ENCODE data around the gene FAM50B.

The FAM50B gene

DNA sequence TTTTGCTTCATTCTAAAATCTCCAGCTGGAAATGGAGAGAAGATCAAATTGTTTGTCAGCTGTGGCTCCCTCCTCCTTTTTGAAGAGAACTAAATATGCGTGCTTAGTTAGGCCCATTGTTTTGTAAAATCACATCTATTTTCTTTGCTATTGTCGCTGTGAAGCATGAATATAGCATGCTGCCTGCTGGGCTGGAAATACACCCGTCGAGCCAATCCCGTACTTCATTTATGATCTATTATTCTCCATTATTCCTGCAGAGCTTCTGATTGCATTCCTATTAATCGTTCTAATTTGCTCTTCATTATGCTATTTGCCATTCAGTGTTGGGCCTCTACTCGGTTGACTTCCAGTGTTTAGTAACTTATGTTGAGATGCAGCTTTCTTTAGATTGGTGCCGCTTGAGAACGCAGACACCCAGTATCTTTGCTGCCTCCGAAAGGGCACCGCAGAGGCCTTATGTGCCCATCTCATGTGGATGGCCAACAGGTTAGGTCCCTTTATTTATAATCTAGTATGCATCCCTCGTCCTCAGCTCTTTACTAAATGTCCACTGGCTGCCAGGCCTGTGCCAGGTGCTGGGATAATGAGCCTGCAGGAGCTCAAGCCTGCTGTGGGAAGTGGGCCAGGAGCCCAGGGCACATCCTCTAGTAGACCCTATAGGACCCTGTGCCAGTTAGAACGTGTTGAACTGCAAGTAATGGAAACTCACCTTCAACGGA, 45.6 kb downstream of the FAM50B start:
- no peak for DNase-seq (ENCODE audit: low read depth)

DNA sequence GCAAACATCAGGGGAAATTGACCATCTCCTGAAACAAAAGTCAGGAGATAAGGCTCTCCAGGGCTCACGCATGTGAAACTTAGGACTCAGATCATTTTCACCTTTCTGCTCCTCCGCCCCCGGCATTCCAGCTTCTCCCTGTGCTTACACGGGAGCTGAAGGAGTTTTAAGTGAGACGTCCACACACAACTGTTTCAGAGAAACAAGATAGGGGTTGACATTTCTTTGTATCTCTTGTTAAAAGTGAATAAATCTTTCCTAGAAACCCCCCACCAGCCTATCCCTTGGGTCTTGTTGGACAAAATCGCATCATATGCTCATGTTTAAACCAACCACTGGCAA, 46.1 kb downstream of the FAM50B start:
- DNase-seq (ENCODE audit: low read depth), result no peak

DNA sequence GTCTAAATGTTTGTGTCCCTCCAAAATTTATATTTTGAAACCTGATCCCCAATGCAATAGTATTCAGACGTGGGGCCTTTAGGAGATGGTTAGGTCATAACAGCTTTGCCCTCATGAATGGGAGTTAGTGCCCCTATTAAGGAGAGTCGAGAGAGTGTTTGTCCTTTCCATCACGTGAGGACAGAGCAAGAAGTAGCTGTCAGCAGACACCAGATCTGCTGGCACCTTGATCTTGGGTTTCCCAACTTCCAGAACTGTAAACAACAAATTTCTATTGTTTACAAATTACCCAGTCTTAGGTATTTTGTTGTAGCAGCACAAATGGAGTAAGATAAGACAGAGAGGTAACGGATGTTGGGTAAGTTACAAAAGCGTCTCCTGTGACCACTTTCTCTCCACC, 46.6 kb downstream of the FAM50B start:
- no peak for DNase-seq (ENCODE audit: low read depth)

DNA sequence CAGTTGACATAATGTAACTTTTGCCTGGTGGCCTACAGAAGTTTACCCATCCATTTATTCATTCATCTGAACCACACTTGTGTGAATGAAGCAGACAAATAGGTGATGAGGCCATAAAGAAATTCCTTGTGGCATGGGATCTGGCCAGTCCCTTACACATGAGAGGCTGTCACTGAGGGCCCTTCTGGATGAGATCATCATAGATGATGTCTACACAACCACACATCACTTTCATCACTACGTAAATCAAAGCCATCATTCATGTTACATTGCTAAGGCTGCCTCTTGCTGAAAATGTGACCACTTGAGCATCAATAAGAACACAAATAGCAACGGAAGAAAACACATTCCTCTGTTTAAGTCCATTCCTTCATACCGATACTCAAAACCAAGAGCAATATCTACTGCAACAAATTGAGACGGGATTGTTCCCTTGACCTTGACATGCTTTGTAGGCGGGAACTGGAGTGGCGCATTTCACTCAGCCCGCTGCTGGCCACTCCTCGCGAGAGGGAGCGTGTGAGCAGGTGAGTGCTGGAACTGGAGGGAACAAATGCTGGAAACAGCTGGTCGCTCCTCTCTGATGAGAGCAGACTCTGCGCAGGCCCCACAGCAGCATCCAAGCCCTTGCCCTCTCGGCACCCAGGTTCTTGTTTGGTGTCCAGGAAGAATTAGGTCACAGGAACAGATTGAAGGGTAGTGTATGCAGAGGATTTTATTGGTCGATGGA, 49.3 kb downstream of the FAM50B start:
- DNase-seq (ENCODE audit: low read depth), result peak; percentile 65

DNA sequence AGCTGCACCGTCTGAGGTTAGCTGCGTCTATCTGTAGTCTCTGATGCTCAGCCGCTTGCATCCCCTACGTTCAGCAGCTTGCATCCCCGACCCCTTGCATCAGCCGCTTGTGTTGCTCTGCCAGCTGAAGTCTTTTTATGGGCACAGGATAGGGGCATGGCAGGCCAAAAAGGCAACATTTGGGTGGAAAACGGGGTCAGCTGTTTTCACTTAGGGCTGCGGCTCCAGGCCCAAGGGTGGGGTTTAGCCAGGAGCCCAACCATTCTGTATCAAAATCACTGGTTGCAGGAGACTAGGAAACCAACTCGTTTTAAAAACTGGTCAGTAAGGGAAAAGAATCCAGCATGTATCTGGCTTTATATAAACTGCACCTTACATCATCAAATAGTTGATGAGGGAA, 49.9 kb downstream of the FAM50B start:
- no peak for DNase-seq (ENCODE audit: low read depth)

DNA sequence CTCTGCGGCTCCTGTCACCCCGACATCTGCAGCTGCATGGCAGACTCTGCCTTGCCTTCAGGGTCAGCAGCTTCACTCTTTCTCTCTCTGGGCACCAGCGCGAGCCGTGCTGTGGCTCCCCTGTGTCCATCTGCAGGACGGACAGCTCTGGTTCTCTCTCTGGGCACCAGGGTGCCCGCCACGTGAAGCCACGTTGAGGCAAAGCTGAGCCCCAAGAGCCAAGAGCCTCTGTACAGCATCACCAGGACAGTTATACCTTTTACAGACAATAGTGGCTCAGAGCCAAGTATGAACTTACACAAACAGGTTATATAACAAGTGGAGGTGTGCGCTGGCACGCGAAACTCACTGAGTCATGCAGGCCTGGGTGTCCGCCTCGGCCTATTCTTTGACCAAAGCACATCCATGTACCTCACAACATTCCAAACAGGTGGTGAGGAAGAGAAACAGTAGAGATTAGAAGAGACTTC, 50.8 kb downstream of the FAM50B start:
- no peak for DNase-seq (ENCODE audit: low read depth)
